IMR-90 (cell line): ENCODE data around the gene CEBPG. TPM values are rescaled to one million over a fixed set of nuclear protein-coding genes. Genes with fewer than 3 reads are reported as not detected.

Experiments
- ATAC-seq: fragments of 200-7000 bp; cut with Tn5 transposase; 2 replicates; pipeline ENCODE4 v1.9.1; 2020; ENCODE audit warnings: low read depth, mild to moderate bottlenecking, moderate library complexity
- BruUV-seq: library from RNA; stranded (reverse); fragments of 400-500 nt; replicated peaks from 2 replicates; lab custom pipeline; 2021; lab: Mats Ljungman, UMichigan
- CTCF ChIA-PET: fragments of 300-600 bp; formaldehyde crosslinking; extraction: SDS; loops from one replicate; lab custom pipeline; 2021; ENCODE audit warnings: antibody characterized with exemption; lab: Yijun Ruan, JAX
- POLR2A ChIA-PET: fragments of 300-600 bp; sonication (Branson Sonifier 250); formaldehyde crosslinking; loops from one replicate; lab custom pipeline; 2022; ENCODE audit warnings: antibody characterized with exemption; ENCODE audit not compliant: unreplicated experiment; lab: Charles Lee
- DNase-seq: peaks from one replicate; pipeline ENCODE4 v3.0.0; 2013
- H2AFZ ChIP-seq: replicated peaks from 2 replicates; pipeline ENCODE3; 2013; ENCODE audit warnings: low read length, mild to moderate bottlenecking; ENCODE audit not compliant: poor library complexity
- H2AK5ac ChIP-seq: 2 replicates; pipeline ENCODE4 v1.6.1; 2013; ENCODE audit warnings: low read depth, low read length, inconsistent platforms
- H2AK9ac ChIP-seq: replicated peaks from 2 replicates; pipeline ENCODE3; 2013; ENCODE audit warnings: mild to moderate bottlenecking, low read depth, low read length, moderate library complexity; ENCODE audit not compliant: poor library complexity
- H2BK120ac ChIP-seq: 2 replicates; pipeline ENCODE4 v1.6.1; 2013; ENCODE audit warnings: low read depth, low read length, inconsistent platforms
- H2BK15ac ChIP-seq: 3 replicates; pipeline ENCODE4 v1.6.1; 2013; ENCODE audit warnings: low read depth, low read length, inconsistent platforms
- H2BK20ac ChIP-seq: 2 replicates; pipeline ENCODE4 v1.6.1; 2013; ENCODE audit warnings: low read depth, mild to moderate bottlenecking, inconsistent platforms, low read length, moderate library complexity
- H2BK5ac ChIP-seq: 2 replicates; pipeline ENCODE4 v1.6.1; 2013; ENCODE audit warnings: mild to moderate bottlenecking, low read depth, low read length, inconsistent platforms; ENCODE audit not compliant: poor library complexity, severe bottlenecking
- H3K14ac ChIP-seq: replicated peaks from 2 replicates; pipeline ENCODE4 v1.6.1; 2013; ENCODE audit warnings: low read depth, low read length, inconsistent platforms
- H3K18ac ChIP-seq: 2 replicates; pipeline ENCODE4 v1.6.1; 2013; ENCODE audit warnings: low read depth, low read length, control low read depth
- H3K23ac ChIP-seq: 2 replicates; pipeline ENCODE4 v1.6.1; 2013; ENCODE audit warnings: low read depth, low read length, inconsistent platforms
- H3K27ac ChIP-seq: 2 replicates; pipeline ENCODE4 v1.5.1; 2013; ENCODE audit warnings: mild to moderate bottlenecking, control low read depth, low read length; ENCODE audit not compliant: insufficient read depth
- H3K27me3 ChIP-seq: 2 replicates; pipeline ENCODE4 v1.6.1; 2013; ENCODE audit warnings: low read length; ENCODE audit not compliant: control insufficient read depth, insufficient read depth
- H3K36me3 ChIP-seq: 2 replicates; pipeline ENCODE4 v1.6.1; 2013; ENCODE audit warnings: low read length, mixed read lengths; ENCODE audit not compliant: control insufficient read depth, insufficient read depth
- H3K4ac ChIP-seq: 2 replicates; pipeline ENCODE4 v1.6.1; 2013; ENCODE audit warnings: low read depth, low read length, inconsistent platforms
- H3K4me1 ChIP-seq: 2 replicates; pipeline ENCODE4 v1.6.1; 2013; ENCODE audit warnings: low read length, mixed read lengths; ENCODE audit not compliant: control insufficient read depth, insufficient read depth
- H3K4me2 ChIP-seq: 2 replicates; pipeline ENCODE4 v1.6.1; 2013; ENCODE audit warnings: low read depth, mild to moderate bottlenecking, control low read depth, low read length, moderate library complexity
- H3K4me3 ChIP-seq: 2 replicates; pipeline ENCODE4 v1.5.1; 2013; ENCODE audit warnings: low read depth, mild to moderate bottlenecking, control low read depth, low read length, moderate library complexity; ENCODE audit not compliant: insufficient read depth
- H3K56ac ChIP-seq: 2 replicates; pipeline ENCODE4 v1.6.1; 2013; ENCODE audit warnings: low read length, inconsistent platforms; ENCODE audit not compliant: insufficient read depth; ENCODE audit errors: extremely low read depth
- H3K79me1 ChIP-seq, 2 experiments: 2 replicates each; pipeline ENCODE4 v1.6.1; 2013; ENCODE audit warnings: low read length in 2 of 2, inconsistent platforms in 1 of 2, low read depth in 1 of 2
- H3K9ac ChIP-seq: 2 replicates; pipeline ENCODE4 v1.6.1; 2013; ENCODE audit warnings: low read depth, low read length, control low read depth
- H3K9me1 ChIP-seq: 2 replicates; pipeline ENCODE4 v1.6.1; 2013; ENCODE audit warnings: low read length, inconsistent platforms; ENCODE audit not compliant: insufficient read depth
- H3K9me3 ChIP-seq: 2 replicates; pipeline ENCODE4 v1.6.1; 2013; ENCODE audit warnings: low read length; ENCODE audit not compliant: control insufficient read depth, insufficient read depth
- H4K20me1 ChIP-seq: 2 replicates; pipeline ENCODE4 v1.6.1; 2013; ENCODE audit warnings: low read length, inconsistent platforms; ENCODE audit not compliant: insufficient read depth
- H4K5ac ChIP-seq: 2 replicates; pipeline ENCODE4 v1.6.1; 2013; ENCODE audit warnings: mild to moderate bottlenecking, low read depth, low read length, control low read depth
- H4K8ac ChIP-seq, 2 experiments: 2 replicates each; pipeline ENCODE4 v1.6.1; 2013; ENCODE audit warnings: low read depth in 2 of 2, low read length in 2 of 2, control low read depth in 1 of 2, inconsistent platforms in 1 of 2
- H4K91ac ChIP-seq: 2 replicates; pipeline ENCODE4 v1.6.1; 2013; ENCODE audit warnings: low read depth, low read length, inconsistent platforms; ENCODE audit not compliant: insufficient read depth
- BHLHE40 ChIP-seq: fragments of 150-350 bp; IDR thresholded peaks from 2 replicates; pipeline ENCODE4 v1.6.1; 2016; ENCODE audit warnings: mild to moderate bottlenecking, low read depth, low read length
- CEBPB ChIP-seq: IDR thresholded peaks from 2 replicates; pipeline ENCODE4 v1.6.1; 2012; ENCODE audit warnings: low read depth, low read length, improper control_type of control experiment
- CHD1 ChIP-seq: IDR thresholded peaks from 2 replicates; pipeline ENCODE4 v1.6.1; 2012; ENCODE audit warnings: low read depth, low read length, improper control_type of control experiment
- ELK1 ChIP-seq: fragments of 150-350 bp; IDR thresholded peaks from 2 replicates; pipeline ENCODE4 v1.6.1; 2016; ENCODE audit warnings: low read depth, mild to moderate bottlenecking, low read length, moderate library complexity, borderline replicate concordance
- FOS ChIP-seq: fragments of 150-350 bp; IDR thresholded peaks from 2 replicates; pipeline ENCODE4 v1.6.1; 2016; ENCODE audit warnings: low read depth, low read length
- MAFK ChIP-seq: IDR thresholded peaks from 2 replicates; pipeline ENCODE4 v1.6.1; 2012; ENCODE audit warnings: low read depth, low read length, improper control_type of control experiment
- MAZ ChIP-seq: IDR thresholded peaks from 2 replicates; pipeline ENCODE4 v1.6.1; 2012; ENCODE audit warnings: low read depth, mild to moderate bottlenecking, low read length, improper control_type of control experiment, moderate library complexity, borderline replicate concordance
- MXI1 ChIP-seq: IDR thresholded peaks from 2 replicates; pipeline ENCODE4 v1.6.1; 2012; ENCODE audit warnings: low read depth, mild to moderate bottlenecking, low read length, moderate library complexity, borderline replicate concordance
- NFE2L2 ChIP-seq: fragments of 150-350 bp; IDR thresholded peaks from 2 replicates; pipeline ENCODE4 v1.6.1; 2016; ENCODE audit warnings: low read depth, mild to moderate bottlenecking, low read length
- POLR2A ChIP-seq: IDR thresholded peaks from 2 replicates; pipeline ENCODE4 v1.6.1; 2012; ENCODE audit warnings: mild to moderate bottlenecking, low read depth, low read length
- RAD21 ChIP-seq: IDR thresholded peaks from 2 replicates; pipeline ENCODE4 v1.6.1; 2012; ENCODE audit warnings: low read length, improper control_type of control experiment
- RCOR1 ChIP-seq: IDR thresholded peaks from 2 replicates; pipeline ENCODE4 v1.6.1; 2012; ENCODE audit warnings: mild to moderate bottlenecking, low read length, improper control_type of control experiment; ENCODE audit not compliant: insufficient replicate concordance
- RFX5 ChIP-seq: IDR thresholded peaks from 2 replicates; pipeline ENCODE4 v1.8.0; 2012; ENCODE audit warnings: low read depth, mild to moderate bottlenecking, low read length, moderate library complexity
- SMC3 ChIP-seq: fragments of 150-350 bp; IDR thresholded peaks from 2 replicates; pipeline ENCODE4 v1.6.1; 2016; ENCODE audit warnings: low read depth, mild to moderate bottlenecking, antibody characterized with exemption, low read length, moderate library complexity
- USF2 ChIP-seq: fragments of 150-350 bp; IDR thresholded peaks from 2 replicates; pipeline ENCODE4 v1.6.1; 2017; ENCODE audit warnings: mild to moderate bottlenecking, antibody characterized with exemption, low read length, low read depth
- WGBS, 2 experiments: methylation state at CpG; one replicate each; pipeline versions ENCODE4 v1.1.5 to v1.1.7; 2013; ENCODE audit warnings: missing lambda C conversion rate in 2 of 2; ENCODE audit not compliant: insufficient read length in 1 of 2; ENCODE audit errors: extremely low coverage in 2 of 2; 5-methylcytosine and 5-hydroxymethylcytosine counted together
- dilution Hi-C: fragments of 300-500 bp; cut with HindIII; formaldehyde crosslinking; loops from one replicate; pipeline ENCODE4 v1.14.3; 2018; ENCODE audit warnings: low sequenced_read_pairs; ENCODE audit not compliant: unreplicated experiment
- in situ Hi-C: fragments of 300-500 bp; cut with MboI; formaldehyde crosslinking; loops from 3 replicates; pipeline ENCODE4 v1.14.3; 2019; ENCODE audit warnings: low sequenced_read_pairs, inconsistent platforms, mixed read lengths
- intact Hi-C: fragments of 100-400 bp; cut with micrococcal nuclease; formaldehyde crosslinking; loops from 2 replicates; pipeline ENCODE4 v1.10.0; 2022
- polyA plus RNA-seq, 3 experiments: library from polyadenylated mRNA; depleted of rRNA; stranded (reverse); fragments of >200 nt; gene quantifications; 2 replicates each; pipeline ENCODE4 v1.2.3, GENCODE V29; 2012; ENCODE audit warnings: low replicate concordance in 1 of 3
- total RNA-seq: library from RNA; depleted of rRNA; stranded (reverse); fragments of >200 nt; gene quantifications from 2 replicates; pipeline ENCODE4 v1.2.3, GENCODE V29; 2012
- TF ChIP-seq, protein P1 (sequence below): conservative IDR thresholded peaks from 2 replicates; pipeline ENCODE4 v1.5.1; 2012; ENCODE audit warnings: mild to moderate bottlenecking, low read depth, low read length, improper control_type of control experiment

CEBPG gene
- total and polyA plus RNA-seq, 2 of the 4 experiments (the other 2 are of a cell fraction) = 9.2 to 14.3 TPM

GRCh38 chr19:33359581-33359980 lies 13.9 kb upstream of the CEBPG start:
- no peaks in the 10 kb centered on the region for H3K79me1 ChIP-seq
- H3K56ac ChIP-seq = no peak overlapping the region
- H3K27ac ChIP-seq = no peak overlapping the region
- H3K9me1 ChIP-seq = no peaks in the 10 kb centered on the region
- H2BK20ac ChIP-seq = no peak overlapping the region
- H3K4me2 ChIP-seq = no peak overlapping the region
- ATAC-seq (no peak), DNase-seq (no peak)
- dilution Hi-C loops = no loop called here
- H3K23ac ChIP-seq = no peak overlapping the region
- TF ChIP-seq RCOR1 (no peak), CHD1 (no peak), ELK1 (no peak), MXI1 (no peak), MAFK (no peak), MAZ (no peak), POLR2A (no peak), RFX5 (no peak), SMC3 (no peak), BHLHE40 (no peak), USF2 (no peak), RAD21 (no peak), FOS (no peak), CEBPB (no peak), NFE2L2 (no peak)
- TF ChIP-seq, protein P1, sequence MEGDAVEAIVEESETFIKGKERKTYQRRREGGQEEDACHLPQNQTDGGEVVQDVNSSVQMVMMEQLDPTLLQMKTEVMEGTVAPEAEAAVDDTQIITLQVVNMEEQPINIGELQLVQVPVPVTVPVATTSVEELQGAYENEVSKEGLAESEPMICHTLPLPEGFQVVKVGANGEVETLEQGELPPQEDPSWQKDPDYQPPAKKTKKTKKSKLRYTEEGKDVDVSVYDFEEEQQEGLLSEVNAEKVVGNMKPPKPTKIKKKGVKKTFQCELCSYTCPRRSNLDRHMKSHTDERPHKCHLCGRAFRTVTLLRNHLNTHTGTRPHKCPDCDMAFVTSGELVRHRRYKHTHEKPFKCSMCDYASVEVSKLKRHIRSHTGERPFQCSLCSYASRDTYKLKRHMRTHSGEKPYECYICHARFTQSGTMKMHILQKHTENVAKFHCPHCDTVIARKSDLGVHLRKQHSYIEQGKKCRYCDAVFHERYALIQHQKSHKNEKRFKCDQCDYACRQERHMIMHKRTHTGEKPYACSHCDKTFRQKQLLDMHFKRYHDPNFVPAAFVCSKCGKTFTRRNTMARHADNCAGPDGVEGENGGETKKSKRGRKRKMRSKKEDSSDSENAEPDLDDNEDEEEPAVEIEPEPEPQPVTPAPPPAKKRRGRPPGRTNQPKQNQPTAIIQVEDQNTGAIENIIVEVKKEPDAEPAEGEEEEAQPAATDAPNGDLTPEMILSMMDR = no peak
- no peak overlapping the region for H3K14ac ChIP-seq
- no peak overlapping the region for H2AK9ac ChIP-seq
- ChIA-PET POLR2A (no interaction called here), CTCF (no interaction called here)
- peaks cover 31% of the 10 kb centered on the region for H3K27me3 ChIP-seq
- H2BK5ac ChIP-seq = no peak overlapping the region
- no peak overlapping the region for H3K4me3 ChIP-seq
- H3K4ac ChIP-seq = no peak overlapping the region
- no peak overlapping the region for H4K5ac ChIP-seq
- H3K9me3 ChIP-seq = no peaks in the 10 kb centered on the region
- H3K18ac ChIP-seq = no peak overlapping the region
- H4K91ac ChIP-seq = no peak overlapping the region
- no peaks in the 10 kb centered on the region for H4K20me1 ChIP-seq
- no peak overlapping the region for H2BK15ac ChIP-seq
- H3K9ac ChIP-seq = no peak overlapping the region
- no peak overlapping the region for H2AK5ac ChIP-seq
- WGBS, 2 experiments = no CpG with 5 or more reads among the region's 3 CpGs
- no peak overlapping the region for H2AFZ ChIP-seq
- H3K4me1 ChIP-seq = no peaks in the 10 kb centered on the region
- intact Hi-C loops = no loop called here
- H2BK120ac ChIP-seq = no peak overlapping the region
- no peaks in the 10 kb centered on the region for H3K36me3 ChIP-seq
- H4K8ac ChIP-seq = no peak overlapping the region
- in situ Hi-C loops = no loop called here
- no TSS peak for BruUV-seq
